Measurements from ENCODE around the gene CYP3A4.
"Not testable (repeated sequence)": the region's sequence is repeated elsewhere in the genome, so short reads cannot be mapped to it uniquely, and the experiment has no call there.

The CYP3A4 gene

GRCh38 chr7:99784007-99784406, at the start of gene CYP3A4:
TSS of gene CYP3A4 (minus strand) at chr7:99784184. CDS start at chr7:99784081, 103 bp downstream.
- DNase-seq (ENCODE audit: low spot score): no peak

GRCh38 chr7:99833289-99833877, 49.4 kb upstream of the CYP3A4 start:
- no peak for DNase-seq (ENCODE audit: low spot score)

- no peak for DNase-seq (ENCODE audit: low spot score)
Measured at GRCh38 chr7:99831595-99831994, 47.6 kb upstream of the CYP3A4 start.

GRCh38 chr7:99829524-99830160, 45.7 kb upstream of the CYP3A4 start:
- no peak for DNase-seq (ENCODE audit: low spot score)

GRCh38 chr7:99828811-99829210, 44.8 kb upstream of the CYP3A4 start:
- no peak for DNase-seq (ENCODE audit: low spot score)

GRCh38 chr7:99827040-99827778, 43.2 kb upstream of the CYP3A4 start:
- DNase-seq (ENCODE audit: low spot score): no peak

- no peak for DNase-seq (ENCODE audit: low spot score)
Measured at GRCh38 chr7:99825873-99826272, 41.9 kb upstream of the CYP3A4 start.

DNA sequence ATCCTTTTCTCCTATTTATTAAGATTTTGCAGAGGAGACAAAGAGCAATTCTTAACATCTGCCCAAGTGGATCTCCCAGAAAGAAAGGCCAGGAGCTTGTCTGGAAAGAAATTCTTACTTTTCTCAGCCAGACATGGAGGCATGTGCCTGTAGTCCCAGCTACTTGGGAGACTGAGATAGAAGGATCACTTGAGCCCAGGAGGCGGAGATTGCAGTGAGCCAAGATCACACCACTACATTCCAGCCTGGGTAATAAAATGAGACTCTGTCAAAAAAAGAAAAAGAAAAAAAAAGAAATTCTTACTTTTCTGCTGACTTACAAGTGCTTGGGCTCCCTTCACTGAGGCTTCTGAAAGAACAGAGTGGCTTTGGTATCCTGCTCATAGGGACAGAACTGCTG, 41.5 kb upstream of the CYP3A4 start:
- DNase-seq (ENCODE audit: low spot score): no peak

DNA sequence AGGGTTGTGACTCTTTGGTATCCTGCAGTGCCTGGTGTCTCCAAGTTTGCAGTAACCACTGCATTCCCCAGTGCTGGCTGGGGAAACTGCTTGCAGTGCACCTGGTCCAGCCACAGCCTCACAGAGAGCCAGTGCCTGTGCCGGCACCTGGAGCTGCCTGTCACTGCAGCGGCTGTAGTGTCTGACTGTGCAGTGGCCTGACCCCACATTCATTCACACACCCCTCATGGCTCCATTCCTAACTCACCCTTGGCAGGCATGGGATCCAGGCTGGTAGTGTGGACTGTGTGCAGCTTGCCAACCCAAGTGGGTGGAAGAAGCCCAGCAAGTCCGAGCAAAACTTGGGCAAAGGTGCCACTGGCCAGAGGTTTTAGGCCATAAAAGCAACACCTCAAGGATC, 40.1 kb upstream of the CYP3A4 start:
- DNase-seq (ENCODE audit: low spot score): no peak

DNA sequence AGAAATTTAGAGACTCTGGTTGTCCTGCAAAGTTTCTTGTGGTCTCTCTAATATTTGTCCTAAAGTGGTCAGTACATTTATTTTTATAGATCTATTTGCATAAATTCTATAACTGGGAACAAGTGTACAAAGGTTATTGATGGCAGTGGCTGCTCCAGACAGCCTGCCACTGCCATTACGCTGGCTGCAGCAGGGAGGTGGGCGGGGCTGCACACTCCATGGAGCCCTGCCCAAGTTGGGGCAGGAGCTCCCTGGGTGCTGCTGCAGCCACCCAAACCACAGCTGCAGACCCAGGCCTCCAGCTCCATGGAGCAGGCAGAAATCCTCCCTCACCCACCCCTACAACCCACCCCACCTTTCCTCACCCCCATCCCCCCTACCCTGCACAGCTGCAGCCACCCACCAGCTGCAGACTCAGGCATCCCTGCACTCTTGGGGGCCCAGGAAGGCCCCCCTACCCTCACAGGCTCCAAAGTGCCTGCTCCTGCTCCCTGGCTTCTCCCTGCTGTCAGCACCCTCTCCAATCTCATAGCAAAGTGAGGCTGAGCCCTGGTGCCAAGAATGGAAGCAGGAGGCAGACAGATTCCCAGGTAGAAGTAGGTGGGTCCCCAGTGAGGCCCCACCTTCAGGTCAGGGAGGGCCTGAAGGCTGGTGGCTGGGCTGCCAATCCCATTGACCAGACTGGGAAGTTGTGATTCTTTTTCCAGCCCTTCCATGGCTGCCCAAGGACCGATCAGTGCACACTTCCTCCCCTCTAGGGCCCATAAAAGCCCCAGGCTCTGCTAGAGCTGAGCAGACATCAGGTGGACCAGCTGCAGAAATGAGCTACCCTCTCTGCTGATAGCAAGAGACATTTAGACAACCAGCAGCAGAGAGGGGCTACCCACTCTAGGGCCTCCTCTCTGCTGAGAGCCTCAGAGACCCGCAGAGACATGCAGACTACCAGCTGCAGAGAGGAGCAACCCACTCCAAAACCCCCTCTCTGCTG, 39.0 kb upstream of the CYP3A4 start:
- no peak for DNase-seq (ENCODE audit: low spot score)

- DNase-seq (ENCODE audit: low spot score): no peak
Measured at GRCh38 chr7:99820408-99821027, 36.5 kb upstream of the CYP3A4 start.

GRCh38 chr7:99808766-99809165, 24.8 kb upstream of the CYP3A4 start:
- no peak for DNase-seq (ENCODE audit: low spot score)

DNA sequence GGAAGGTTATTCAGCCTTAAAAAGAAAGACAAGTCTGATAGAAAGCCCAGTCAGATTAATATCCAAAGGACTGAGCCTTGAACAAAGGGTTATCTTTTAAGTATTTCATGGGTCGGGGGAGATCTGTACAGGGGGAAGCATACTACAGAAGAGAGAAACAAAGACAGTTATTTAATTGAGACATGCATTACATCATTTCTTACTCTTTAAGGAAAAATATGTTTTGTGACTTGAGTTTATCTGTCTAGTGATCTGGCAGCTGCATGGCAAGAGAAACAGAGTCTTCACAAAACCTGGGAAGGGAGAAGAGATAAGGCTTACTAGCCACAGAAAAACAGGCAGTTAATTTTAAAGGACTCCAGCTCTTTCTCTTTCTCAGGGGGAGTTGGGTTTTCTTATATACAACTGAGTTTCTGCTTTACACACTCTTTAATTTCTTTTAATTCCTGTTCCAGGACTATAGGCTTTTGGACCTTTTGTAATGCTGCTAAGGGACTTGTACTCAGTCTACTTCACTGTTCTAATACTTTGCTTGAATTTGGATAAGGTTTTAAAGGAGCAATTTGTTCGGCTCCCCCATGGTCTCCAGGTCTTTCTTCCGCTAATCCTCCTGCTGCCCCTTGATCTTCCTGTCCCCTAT, 23.0 kb upstream of the CYP3A4 start:
- DNase-seq (ENCODE audit: low spot score): no peak

GRCh38 chr7:99805641-99806040, 21.7 kb upstream of the CYP3A4 start:
- no peak for DNase-seq (ENCODE audit: low spot score)

- not testable (repeated sequence) for DNase-seq (ENCODE audit: low spot score)
Measured at GRCh38 chr7:99803118-99803517, 19.1 kb upstream of the CYP3A4 start.

DNA sequence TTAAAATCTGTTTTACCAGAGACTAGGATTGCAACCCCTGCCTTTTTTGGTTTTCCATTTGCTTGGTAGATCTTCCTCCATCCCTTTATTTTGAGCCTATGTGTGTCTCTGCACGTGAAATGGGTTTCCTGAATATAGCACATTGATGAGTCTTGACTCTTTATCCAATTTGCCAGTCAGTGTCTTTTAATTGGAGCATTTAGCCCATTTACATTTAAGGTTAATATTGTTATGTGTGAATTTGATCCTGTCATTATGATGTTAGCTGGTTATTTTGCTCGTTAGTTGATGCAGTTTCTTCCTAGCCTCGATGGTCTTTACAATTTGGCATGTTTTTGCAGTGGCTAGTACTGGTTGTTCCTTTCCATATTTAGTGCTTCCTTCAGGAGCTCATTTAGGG, 17.4 kb upstream of the CYP3A4 start:
- not testable (repeated sequence) for DNase-seq (ENCODE audit: low spot score)

DNA sequence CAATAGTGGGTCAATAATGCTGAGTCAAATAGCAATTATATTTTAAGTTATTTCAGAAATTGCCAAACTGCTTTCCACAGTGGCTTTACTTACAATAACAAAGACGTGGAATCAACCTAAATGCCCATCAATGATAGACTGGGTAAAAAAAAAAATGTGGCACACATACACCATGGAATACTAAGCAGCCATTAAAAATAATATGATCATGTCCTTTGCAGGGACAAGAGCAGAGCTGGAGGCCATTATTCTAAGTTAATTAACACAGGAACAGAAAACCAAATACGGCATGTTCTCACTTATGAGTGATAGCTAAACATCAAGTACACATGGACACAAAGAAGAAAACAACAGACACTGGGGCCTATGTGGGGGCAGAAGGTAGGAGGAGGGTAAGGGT, 15.0 kb upstream of the CYP3A4 start:
- DNase-seq (ENCODE audit: low spot score): no peak

DNA sequence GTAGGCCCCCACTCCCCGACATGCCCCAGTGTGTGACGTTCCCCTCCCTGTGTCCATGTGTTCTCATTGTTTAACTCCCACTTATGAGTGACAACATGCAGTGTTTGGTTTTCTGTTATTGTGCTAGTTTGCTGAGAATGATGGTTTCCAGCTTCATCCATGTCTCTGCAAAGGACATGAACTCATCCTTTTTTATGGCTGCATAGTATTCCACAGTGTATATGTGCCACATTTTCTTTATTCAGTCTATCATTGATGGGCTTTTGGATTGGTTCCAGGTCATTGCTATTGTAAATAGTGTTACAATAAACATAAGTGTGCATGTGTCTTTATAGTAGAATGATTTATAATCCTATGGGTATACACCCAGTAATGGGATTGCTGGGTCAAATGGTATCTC, 11.9 kb upstream of the CYP3A4 start:
- DNase-seq (ENCODE audit: low spot score): not testable (repeated sequence)

DNA sequence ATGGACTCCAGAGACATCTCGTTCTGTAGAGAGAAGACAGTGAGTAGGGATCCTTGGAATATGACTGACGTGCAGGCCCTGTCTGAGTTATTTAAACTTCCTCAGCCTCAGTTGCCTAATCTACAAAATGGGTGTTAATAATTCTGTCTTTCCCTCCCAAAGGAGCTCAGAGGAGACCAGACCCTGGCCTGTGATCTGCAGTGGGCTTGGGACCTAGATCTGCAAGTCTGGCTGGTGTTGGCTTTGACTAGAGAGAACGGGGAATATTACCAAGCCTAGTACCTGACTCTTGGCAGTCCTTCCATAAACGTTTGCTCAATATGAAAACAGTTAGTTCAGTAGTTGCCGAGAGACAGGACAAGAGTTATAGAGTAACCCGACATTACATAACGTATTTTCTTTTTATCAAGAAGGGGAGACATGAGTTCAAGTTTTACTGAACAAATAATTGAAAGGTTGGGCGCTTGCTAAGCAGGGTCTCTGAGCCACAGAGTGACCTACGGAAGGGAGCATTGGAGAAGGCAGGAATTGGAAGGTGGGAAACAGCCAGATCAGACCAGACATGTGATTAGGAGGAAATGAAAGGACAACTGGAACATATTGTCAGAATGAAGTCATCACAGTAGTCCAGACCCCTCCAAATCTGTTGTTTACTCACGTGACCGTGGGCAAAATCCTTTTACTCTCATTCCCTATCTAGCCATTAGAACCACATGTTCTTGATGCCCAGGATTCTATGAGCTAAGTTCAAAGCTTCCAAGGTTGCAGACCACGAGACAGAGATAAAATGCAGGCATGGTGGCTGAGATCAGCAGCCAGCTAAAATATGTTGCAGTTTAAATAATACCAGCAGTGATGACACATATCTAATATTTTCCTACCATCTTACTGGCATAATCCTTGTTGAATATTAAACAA, 10.9 kb upstream of the CYP3A4 start:
- no peak for DNase-seq (ENCODE audit: low spot score)

DNA sequence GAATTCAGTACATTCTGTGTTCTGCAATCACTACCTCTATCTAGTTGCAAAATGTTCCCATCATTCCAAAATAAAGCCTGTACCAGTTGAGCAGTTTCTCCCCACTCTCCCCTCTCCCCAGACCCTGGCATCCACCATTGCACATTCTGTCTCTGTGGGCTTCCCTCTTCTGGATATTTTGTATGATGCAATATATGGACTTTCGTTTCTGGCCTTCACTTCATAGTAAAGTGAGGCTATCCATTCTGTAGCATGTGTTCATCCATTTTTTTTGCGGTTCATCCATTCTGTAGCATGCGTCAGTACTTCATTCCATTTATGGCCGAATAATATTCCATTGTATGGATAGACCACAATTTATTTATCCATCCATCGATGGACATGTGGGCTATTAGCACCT, 9.5 kb upstream of the CYP3A4 start:
- no peak for DNase-seq (ENCODE audit: low spot score)
